HG03097 (cell line): ENCODE data around the gene PROSER2.

ENCODE experiments used
- ATAC-seq: cut with Tn5 transposase; IDR thresholded peaks from one replicate; pipeline ENCODE4 v1.9.1; 2021; ENCODE audit not compliant: unreplicated experiment, low FRiP score

The PROSER2 gene

DNA sequence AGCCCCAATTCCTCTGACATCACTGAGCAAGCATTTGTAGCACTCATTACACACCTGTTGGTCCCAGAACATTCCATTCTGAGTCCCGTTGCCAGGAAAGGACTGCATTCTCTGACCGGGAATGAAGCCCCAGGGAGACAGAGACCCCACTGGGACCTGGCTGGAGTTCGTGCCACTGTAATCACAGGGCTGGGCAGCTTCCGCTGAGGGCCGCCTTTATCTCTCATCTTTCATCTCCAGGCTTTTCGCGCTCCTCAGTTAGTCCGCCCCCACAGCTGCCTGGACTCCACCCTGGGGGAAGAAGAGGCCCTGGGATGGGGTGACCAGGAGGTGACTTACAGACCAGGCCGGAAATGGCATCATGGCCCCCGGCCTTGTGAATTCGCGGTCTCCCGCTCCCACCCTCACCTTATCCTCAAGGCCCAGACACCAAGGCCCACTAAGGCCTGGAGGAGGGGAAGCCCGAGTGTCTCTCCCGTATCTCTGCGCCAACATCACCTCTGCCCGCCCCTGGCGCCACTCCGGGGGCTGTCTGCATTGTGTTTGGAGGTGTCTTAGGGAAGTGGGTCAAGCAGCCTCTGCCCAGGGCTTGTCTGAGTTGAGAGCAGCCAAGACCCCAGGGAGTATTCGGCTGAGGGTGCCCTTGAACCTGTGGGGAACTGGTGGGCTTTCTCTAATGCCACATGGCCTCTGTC is 75.4 kb downstream of the PROSER2 start:
- ATAC-seq: no peak

DNA sequence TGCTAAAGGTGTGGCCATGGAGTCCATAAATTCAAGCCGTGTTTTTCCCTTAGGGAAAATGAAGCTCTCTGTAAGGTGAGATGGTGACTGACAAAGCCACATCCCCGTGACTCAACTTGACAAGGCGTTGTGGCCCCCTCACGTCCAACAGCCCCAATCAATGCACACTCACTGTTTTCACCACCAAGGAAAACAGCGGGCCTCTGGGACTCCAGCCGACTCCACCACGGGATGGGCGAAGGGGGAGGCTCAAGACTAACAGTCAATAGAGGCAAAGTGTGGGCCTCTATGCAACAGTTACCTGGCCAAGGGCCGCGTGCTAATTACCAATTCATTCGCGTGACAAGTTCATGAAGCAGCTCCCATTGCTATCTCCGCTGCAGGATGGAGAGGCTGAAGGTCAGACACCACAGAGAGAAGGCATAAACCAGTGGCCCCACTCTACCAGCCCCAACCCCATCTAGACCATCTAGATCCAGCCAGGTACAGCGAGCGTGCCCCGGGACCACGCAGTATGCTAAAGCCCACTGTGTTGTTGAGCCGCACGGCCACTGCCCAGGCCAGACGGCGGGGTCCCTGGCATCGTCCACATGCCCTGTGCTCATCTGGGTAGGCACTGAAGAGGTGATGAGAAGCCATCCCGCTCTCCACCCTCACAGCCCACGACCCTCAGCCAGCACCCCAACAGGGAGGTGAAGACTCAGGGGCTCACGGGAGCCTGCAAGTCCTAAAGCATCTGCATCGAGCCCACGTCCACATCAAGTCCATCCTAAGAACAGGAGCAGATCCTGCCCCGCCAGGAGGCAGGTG is 76.1 kb downstream of the PROSER2 start:
- ATAC-seq: no peak

DNA sequence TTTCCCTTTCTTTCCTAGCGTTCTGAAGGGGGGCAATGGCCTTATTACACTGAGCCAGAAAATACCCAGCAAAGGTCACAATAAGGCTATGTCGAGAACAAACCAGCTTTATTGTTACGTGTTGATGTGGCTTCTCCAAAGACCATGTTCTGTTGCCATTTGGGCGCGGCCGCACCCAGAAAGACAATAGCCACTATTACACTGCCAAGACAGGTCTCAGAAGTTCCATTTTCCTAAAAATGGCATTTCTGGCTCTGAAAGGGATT is 77.8 kb downstream of the PROSER2 start:
- ATAC-seq: no peak

DNA sequence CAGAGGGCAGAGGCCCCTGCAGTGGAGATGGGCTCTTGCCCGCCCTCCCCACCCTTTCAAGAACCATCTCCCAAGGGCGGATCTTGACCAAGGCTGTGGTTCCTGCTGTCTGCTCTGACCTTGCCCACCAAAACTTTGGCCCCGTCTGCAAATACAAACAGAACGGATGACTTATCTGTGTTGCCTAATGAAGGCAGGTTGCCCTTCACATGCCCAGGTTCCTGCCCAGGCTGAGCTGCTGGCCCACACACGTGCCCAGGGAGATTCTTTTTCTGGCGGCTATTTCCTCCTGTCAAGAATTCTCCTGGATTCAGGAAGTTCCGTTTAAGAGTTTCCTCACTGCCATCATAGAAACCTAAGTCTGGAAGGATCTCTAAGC is 78.3 kb downstream of the PROSER2 start:
- ATAC-seq: no peak

DNA sequence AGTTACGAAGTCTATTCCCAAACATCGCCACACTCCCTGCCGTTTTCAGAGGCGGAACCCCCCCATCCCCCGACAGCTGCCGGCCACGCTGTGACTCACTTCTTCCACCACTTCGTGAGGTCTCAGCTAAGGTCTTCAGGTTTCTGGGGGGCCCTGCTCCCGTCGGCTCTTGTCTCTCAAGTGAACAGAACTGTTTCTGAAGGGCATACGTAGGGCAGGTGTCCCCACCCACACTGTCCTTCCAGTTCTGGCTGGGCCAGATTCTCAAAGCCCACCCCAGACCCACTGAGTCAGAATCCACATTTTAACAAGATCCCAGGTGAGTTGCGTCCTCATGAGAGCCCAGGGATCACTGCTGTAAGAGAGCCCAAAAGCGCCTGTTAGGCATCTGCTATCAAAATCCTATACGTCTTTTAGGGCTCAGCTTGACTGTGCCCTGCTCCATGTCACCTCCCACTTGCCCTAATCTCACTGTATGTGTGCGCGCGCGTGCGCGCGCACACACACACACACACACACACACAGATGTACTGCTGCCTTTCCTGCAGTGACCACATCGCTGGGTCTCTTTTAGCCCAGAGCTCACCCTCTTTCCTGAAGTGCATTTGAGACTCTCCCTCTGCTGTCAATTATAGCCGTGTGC is 78.8 kb downstream of the PROSER2 start:
- no peak for ATAC-seq

DNA sequence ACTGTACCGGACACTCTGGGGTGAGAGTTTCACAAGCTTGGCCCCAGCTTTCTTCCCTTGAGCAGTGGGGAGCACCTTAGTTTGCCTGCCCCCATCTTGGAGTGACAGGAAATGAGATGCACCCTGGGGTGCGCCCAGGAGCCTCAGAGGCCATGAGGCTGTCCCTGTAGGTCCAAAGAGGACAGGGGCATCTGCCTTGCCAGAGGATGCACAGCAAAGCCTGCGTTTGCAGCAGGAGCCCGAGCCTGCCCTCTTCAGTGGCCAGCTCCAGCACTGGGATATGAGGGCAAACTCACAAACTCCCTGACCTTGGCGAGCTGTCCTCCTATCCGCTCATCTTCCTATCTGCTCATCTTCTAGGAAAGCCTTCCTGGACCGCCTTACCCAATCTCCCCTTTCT is 79.5 kb downstream of the PROSER2 start:
- no peak for ATAC-seq

DNA sequence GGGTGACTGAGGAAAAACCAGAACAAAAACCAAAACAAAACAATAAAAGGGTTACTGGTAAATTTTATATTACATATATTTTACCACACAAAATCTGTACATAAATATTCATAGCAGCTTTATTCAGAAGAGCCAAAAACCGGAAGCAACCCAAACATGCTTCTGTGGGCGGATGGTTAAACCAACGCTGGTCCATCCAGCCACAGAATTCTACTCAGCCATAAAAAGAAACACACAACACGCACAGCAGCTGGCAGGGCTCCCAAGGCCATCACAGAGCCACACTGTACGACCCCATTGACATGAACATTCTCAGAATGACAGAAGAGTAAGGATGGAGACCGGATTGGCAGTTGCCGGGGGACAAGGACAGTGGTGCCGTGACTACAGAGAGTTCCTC is 83.6 kb downstream of the PROSER2 start:
- no peak for ATAC-seq

DNA sequence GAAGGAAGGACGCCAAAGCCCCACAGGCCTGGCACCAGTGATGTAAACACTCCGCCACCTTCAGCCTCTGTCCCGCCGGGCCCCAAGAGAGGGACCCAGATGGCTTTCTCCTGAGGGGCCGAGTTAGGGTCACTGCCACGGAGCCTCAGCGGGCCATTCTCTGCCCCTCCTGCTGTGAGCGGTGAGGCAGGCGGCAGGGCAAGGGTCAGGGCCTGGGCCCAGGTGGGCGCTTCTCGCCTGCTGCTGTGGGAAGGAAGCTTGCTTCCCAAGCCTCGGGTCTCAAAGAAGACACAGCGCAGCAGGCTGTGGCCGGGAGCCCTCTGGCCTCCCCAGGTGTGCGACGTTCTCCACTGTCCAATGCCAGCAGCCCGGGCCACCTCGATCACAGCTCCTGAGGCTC is 84.8 kb downstream of the PROSER2 start:
- ATAC-seq: no peak

DNA sequence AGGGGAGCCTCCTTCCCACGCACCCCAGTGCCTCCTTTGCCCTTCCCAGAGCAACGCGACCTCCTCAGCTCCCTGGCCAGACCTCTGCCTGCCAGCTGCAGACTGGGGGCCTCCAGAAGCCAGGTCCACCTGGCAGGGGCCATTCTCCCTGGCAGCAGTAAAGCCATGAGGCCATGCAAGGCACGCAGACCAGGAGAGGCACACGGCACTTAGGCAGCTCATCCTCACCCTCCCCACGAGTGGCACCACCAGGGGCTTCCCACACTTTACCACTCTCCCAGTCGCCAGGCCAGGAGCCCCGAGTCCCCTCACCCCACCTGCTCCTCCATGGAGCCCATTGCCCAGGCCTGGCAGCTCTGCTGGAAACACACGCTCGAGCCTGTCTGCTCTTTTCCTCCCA is 85.4 kb downstream of the PROSER2 start:
- ATAC-seq: no peak

DNA sequence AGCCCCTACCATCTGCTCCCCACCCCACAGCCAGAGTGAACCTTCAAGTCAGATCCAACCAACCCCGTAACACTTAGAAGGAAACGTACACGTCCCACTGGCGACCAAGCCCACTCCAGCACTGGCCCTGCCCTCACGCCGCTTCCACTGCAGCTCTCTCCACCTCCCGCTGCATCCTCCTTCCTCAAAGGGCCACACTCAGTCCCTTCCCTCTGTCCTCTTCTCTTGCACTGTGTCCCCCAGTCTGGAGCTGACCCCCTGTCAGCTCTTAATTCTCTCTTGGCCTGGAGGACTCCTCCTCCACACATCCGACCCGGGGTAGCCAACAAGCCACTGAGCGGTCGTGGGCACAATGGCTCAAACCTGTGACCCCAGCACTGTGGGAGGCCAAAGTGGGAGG is 85.8 kb downstream of the PROSER2 start:
- no peak for ATAC-seq

DNA sequence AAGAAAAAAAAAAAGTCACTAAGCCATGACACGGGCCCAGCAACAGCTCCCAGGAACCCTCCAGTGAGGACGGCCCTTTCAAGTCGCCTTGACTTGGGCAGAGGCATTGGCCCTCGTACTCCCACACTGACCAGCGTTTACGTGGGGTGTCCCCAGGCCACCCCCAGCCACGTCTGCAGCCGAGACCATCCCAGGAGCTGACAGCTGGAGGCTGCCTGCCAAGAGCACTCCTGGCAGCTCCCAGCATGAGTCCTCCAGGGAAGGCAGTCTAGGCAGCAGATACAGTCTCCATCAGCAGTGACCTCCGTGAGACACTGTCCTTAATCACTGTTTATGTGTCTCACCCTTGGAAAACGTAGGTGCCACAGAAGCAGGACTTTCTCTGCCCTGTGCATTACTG is 86.5 kb downstream of the PROSER2 start:
- ATAC-seq: no peak

DNA sequence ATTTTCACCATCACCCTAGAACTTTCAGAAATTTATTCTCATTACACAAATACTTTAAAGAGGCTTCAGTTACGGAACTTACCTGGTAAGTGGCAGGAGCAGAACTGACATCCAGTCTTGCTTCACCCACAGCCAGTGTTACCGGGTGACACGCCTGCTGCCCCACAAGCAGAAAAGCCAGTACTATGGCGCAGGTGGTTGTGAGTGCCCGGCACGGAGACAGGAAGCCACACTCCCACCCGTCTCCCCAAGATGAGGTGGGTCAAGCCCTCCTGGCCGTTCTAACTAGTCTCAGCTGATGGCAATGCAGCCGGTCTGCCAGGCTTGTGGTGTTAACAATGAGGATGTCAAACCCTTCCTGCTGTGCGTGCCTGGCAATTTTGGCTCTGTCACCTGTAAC is 86.9 kb downstream of the PROSER2 start:
- ATAC-seq: no peak

DNA sequence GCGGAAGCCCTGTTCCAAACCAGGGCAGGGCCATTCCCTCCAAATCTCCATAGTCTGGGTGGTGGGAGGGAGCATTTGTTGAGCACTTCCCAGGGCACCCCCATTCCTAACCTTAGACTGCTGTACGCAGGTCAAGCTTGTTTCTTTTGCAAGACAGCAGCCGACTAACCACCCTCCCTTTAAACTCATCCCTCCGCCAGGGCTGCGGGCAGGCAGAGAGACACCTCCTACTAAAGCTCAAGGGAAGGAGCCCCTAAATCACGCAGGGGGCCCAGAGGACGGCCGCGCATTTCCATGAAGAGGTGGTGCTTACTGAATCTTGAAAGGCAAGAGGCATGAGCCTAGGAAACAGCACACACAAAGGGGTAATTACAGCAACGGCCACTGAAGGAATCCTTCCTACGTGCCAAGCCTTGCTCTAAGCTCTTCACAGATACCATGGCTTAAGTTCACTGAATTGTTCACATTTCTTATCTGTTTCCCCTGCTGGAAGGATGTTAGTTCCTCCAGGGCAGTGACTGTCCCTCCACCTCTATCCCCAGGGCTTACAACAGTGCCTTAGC is 90.0 kb downstream of the PROSER2 start:
- no peak for ATAC-seq

DNA sequence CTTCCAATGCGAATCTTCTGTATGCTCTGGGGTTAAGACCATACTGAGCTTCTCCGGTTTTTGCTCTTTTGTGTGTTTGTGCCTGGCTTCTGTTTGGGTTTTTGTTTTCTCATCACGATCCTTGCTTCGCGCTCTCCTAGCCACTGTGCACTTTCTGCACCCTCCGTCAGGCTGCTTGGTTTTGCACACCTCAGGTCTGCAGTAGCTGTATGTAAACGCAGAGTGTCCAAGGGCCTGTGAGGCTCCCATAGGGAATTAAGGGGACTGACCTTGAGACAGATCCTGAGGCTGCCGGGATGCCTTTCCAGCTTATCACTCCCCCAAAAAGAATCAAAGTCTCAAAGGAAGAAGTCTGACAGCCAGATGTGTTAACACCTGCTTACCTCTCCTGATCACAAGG is 95.2 kb downstream of the PROSER2 start:
- ATAC-seq: no peak

DNA sequence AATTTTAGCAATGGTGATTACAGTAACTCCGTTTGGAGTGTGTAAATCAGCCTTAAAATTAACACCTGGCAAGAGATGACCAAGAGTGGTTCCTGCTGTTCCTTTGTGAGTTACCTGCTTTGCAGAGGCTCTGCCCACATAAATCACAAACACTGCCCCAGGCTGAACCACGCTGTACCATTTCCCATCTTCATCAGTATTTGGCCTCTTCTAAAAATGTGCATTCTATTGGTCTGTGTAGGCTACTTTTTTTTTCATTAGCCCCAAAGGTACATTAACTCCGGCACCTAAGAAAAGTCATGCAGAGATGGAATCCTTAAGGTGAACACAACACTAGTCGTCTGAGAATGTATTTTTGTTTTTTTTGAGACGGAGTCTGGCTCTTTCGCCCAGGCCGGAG is 96.1 kb downstream of the PROSER2 start:
- no peak for ATAC-seq
